Neural progenitor cell (in vitro differentiated cells): Measurements from ENCODE around the gene PARD3B. TPM values are rescaled to one million over a fixed set of nuclear protein-coding genes. Genes with fewer than 3 reads are reported as not detected.

ENCODE experiments used
- DNase-seq: peaks from one replicate; pipeline ENCODE4 v3.0.0-alpha.2; 2016; ENCODE audit warnings: low spot score
- H2AFZ ChIP-seq: fragments of 200-600 bp; sonication (generic); replicated peaks from 2 replicates; pipeline ENCODE4 v1.6.1; 2016; ENCODE audit warnings: antibody characterized with exemption
- H3F3A ChIP-seq: fragments of 200-600 bp; sonication (generic); 2 replicates; pipeline ENCODE4 v1.6.1; 2016; ENCODE audit warnings: antibody characterized with exemption, low read depth
- H3K27ac ChIP-seq: fragments of 200-600 bp; sonication (generic); 2 replicates; pipeline ENCODE4 v1.5.1; 2016; ENCODE audit warnings: mild to moderate bottlenecking
- H3K27me3 ChIP-seq: fragments of 200-600 bp; sonication (generic); 2 replicates; pipeline ENCODE4 v1.6.1; 2016; ENCODE audit warnings: mild to moderate bottlenecking, moderate library complexity
- H3K36me3 ChIP-seq: fragments of 200-600 bp; sonication (generic); 2 replicates; pipeline ENCODE4 v1.5.1; 2016
- H3K4me1 ChIP-seq: fragments of 200-600 bp; sonication (generic); 2 replicates; pipeline ENCODE4 v1.6.1; 2016; ENCODE audit warnings: mixed run types
- H3K4me2 ChIP-seq: fragments of 200-600 bp; sonication (generic); 2 replicates; pipeline ENCODE4 v1.6.1; 2016
- H3K4me3 ChIP-seq: fragments of 200-600 bp; sonication (generic); 2 replicates; pipeline ENCODE4 v1.5.1; 2016
- H3K79me2 ChIP-seq: fragments of 200-600 bp; sonication (generic); 2 replicates; pipeline ENCODE4 v1.6.1; 2016; ENCODE audit warnings: low read depth
- H3K9ac ChIP-seq: fragments of 200-600 bp; sonication (generic); 2 replicates; pipeline ENCODE4 v1.6.1; 2016
- H3K9me3 ChIP-seq: fragments of 200-600 bp; sonication (generic); 2 replicates; pipeline ENCODE4 v1.5.1; 2016; ENCODE audit warnings: low read depth
- H4K20me1 ChIP-seq: fragments of 200-600 bp; sonication (generic); 2 replicates; pipeline ENCODE4 v1.6.1; 2016; ENCODE audit warnings: low read depth
- H3K27ac Mint-ChIP-seq: 3 replicates; pipeline ENCODE4 v1.8.0; 2021; ENCODE audit warnings: mixed read lengths
- H3K27me3 Mint-ChIP-seq: 2 replicates; pipeline ENCODE4 v1.8.0; 2022; ENCODE audit warnings: low read depth, mild to moderate bottlenecking, inconsistent platforms, moderate library complexity, mixed read lengths; ENCODE audit not compliant: insufficient read depth
- H3K36me3 Mint-ChIP-seq: 3 replicates; pipeline ENCODE4 v1.8.0; 2021; ENCODE audit warnings: mixed read lengths
- H3K4me1 Mint-ChIP-seq: 3 replicates; pipeline ENCODE4 v1.8.0; 2021; ENCODE audit warnings: mixed read lengths
- H3K4me3 Mint-ChIP-seq: 3 replicates; pipeline ENCODE4 v1.8.0; 2021; ENCODE audit warnings: mild to moderate bottlenecking, moderate library complexity, mixed read lengths
- H3K9me3 Mint-ChIP-seq: 3 replicates; pipeline ENCODE4 v1.8.0; 2020; ENCODE audit warnings: mixed read lengths
- CTCF ChIP-seq: fragments of 200-600 bp; sonication (generic); IDR thresholded peaks from 2 replicates; pipeline ENCODE4 v1.5.1; 2017; ENCODE audit warnings: antibody characterized with exemption, mild to moderate bottlenecking
- EZH2 ChIP-seq: fragments of 200-600 bp; sonication (generic); IDR thresholded peaks from 2 replicates; pipeline ENCODE4 v1.6.1; 2017; ENCODE audit warnings: antibody characterized with exemption, mild to moderate bottlenecking, moderate library complexity
- EZH2phosphoT487 ChIP-seq: fragments of 200-600 bp; sonication (generic); IDR thresholded peaks from 2 replicates; pipeline ENCODE4 v1.6.1; 2017; ENCODE audit warnings: antibody characterized with exemption
- total RNA-seq: library from RNA; depleted of rRNA; stranded (reverse); fragments of >200 nt; gene quantifications from 2 replicates; pipeline ENCODE4 v1.2.3, GENCODE V29; 2015; ENCODE audit warnings: low replicate concordance

The PARD3B gene
- total RNA-seq, 1 donor from 2014 or later = 8.4 TPM

- Histone ChIP-seq H3K27ac (no peak overlapping the region), H3K9me3 (no peaks in the 10 kb centered on the region), H3K27me3 (no peaks in the 10 kb centered on the region), H3K4me3 (no peak overlapping the region), H3K9ac (no peak overlapping the region), H3K79me2 (no peaks in the 10 kb centered on the region), H4K20me1 (no peaks in the 10 kb centered on the region), H2AFZ (no peak overlapping the region), H3K4me1 (no peaks in the 10 kb centered on the region), H3F3A (no peaks in the 10 kb centered on the region), H3K4me2 (no peak overlapping the region), H3K36me3 (no peaks in the 10 kb centered on the region)
- H3K27ac Mint-ChIP-seq = no peak overlapping the region
- no peak for DNase-seq
- TF ChIP-seq EZH2phosphoT487 (no peak), EZH2 (no peak), CTCF (no peak)
- no peak overlapping the region for H3K4me3 Mint-ChIP-seq
- H3K9me3 Mint-ChIP-seq = no peaks in the 10 kb centered on the region
- no peaks in the 10 kb centered on the region for H3K4me1 Mint-ChIP-seq
- no peaks in the 10 kb centered on the region for H3K27me3 Mint-ChIP-seq
- H3K36me3 Mint-ChIP-seq = no peaks in the 10 kb centered on the region
Observed at GRCh38 chr2:205169012-205169411, 623.7 kb downstream of the PARD3B start.

GRCh38 chr2:205169464-205169863, 624.2 kb downstream of the PARD3B start:
- H3K27me3 ChIP-seq = no peaks in the 10 kb centered on the region
- no peaks in the 10 kb centered on the region for H3K4me1 ChIP-seq
- no peak overlapping the region for H3K4me3 ChIP-seq
- no peak for TF ChIP-seq CTCF
- no peak overlapping the region for H3K4me2 ChIP-seq
- no peak overlapping the region for H3K9ac ChIP-seq
- no peaks in the 10 kb centered on the region for H4K20me1 ChIP-seq
- H3K79me2 ChIP-seq = no peaks in the 10 kb centered on the region
- H3K27ac ChIP-seq = no peak overlapping the region
- H3K36me3 Mint-ChIP-seq = no peaks in the 10 kb centered on the region
- DNase-seq = no peak
- H3K4me1 Mint-ChIP-seq = no peaks in the 10 kb centered on the region
- no peak overlapping the region for H3K27ac Mint-ChIP-seq
- no peaks in the 10 kb centered on the region for H3K27me3 Mint-ChIP-seq
- no peak overlapping the region for H2AFZ ChIP-seq
- H3K9me3 ChIP-seq = no peaks in the 10 kb centered on the region
- no peaks in the 10 kb centered on the region for H3K9me3 Mint-ChIP-seq
- H3F3A ChIP-seq = no peaks in the 10 kb centered on the region
- no peaks in the 10 kb centered on the region for H3K36me3 ChIP-seq
- H3K4me3 Mint-ChIP-seq = no peak overlapping the region

- TF ChIP-seq CTCF (no peak), EZH2 (no peak), EZH2phosphoT487 (no peak)
- H3K4me2 ChIP-seq = no peak overlapping the region
- no peaks in the 10 kb centered on the region for H3K27me3 ChIP-seq
- H3K27me3 Mint-ChIP-seq = no peaks in the 10 kb centered on the region
- no peak overlapping the region for H3K9ac ChIP-seq
- no peaks in the 10 kb centered on the region for H3K4me1 ChIP-seq
- H3K27ac ChIP-seq = no peak overlapping the region
- no peak for DNase-seq
- H3K4me1 Mint-ChIP-seq = no peaks in the 10 kb centered on the region
- H3K79me2 ChIP-seq = no peaks in the 10 kb centered on the region
- no peaks in the 10 kb centered on the region for H3K36me3 Mint-ChIP-seq
- no peaks in the 10 kb centered on the region for H4K20me1 ChIP-seq
- H3K36me3 ChIP-seq = no peaks in the 10 kb centered on the region
- H3K27ac Mint-ChIP-seq = no peak overlapping the region
- H3K4me3 Mint-ChIP-seq = no peak overlapping the region
- H2AFZ ChIP-seq = no peak overlapping the region
- no peak overlapping the region for H3K4me3 ChIP-seq
- no peaks in the 10 kb centered on the region for H3K9me3 Mint-ChIP-seq
- no peaks in the 10 kb centered on the region for H3K9me3 ChIP-seq
- no peaks in the 10 kb centered on the region for H3F3A ChIP-seq
Observed at GRCh38 chr2:205170399-205170798, 625.1 kb downstream of the PARD3B start.
